Measurements from ENCODE around the gene VMA21.

Gene VMA21

GRCh38 chrX:151396825-151397740 lies at the start of gene VMA21:
Gene VMA21 (plus strand): TSS chrX:151397206. CDS start chrX:151397309, 103 bp downstream.
- peak; percentile 85 to 86 for DNase-seq

- DNase-seq, result no peak
These were observed 37.7 kb upstream of the VMA21 start for GRCh38 chrX:151359341-151359740.

DNA sequence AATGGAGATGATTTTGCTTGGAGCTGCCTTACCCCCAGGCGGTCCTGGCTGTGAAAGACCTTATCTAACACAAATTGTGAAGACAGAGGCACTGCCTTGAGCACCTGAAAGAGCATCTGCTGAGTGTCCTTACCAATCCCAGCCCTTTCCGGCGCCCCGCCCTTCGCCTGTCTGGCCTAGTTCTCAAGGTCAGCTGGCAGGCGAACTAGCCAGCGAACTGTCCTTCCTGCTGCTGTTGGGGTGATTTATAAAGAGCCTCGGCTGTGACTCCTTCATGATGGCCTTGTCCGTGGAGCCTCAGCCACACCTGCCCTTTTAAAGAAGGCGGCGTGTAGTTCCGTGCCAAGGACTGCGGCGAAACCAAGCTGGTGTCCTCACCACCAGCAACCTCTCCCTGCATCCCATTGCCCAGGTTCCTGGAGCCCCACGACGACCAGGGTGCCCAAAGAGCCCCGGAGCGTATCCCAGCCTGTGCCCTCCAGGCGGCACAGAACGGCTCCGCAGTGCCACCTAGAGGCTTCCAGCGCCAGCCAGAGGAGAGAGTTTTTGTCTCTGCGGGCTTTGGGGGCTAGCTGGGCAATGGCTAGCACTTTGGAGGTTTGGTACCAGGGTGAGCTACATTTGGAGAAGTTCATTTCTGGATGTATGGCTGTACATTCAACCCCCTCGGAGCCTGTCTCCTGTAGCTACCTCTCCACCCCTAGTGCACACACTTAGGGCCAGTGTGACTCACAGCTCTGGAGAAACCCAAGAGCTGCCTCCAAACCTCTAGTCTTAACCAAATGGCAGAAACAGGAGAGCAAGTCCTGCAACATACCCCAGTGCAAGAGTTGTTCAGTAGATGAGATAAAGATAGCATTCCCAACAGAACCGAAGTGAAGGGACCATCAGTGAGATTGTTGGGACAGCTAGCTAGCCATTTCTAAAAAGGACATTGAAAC lies 36.8 kb upstream of the VMA21 start:
- peak in 1 of 2 donors; percentile 25 for DNase-seq

GRCh38 chrX:151363316-151363715 lies 33.7 kb upstream of the VMA21 start:
- no peak for DNase-seq

GRCh38 chrX:151365579-151365978 lies 31.4 kb upstream of the VMA21 start:
- DNase-seq, result no peak

GRCh38 chrX:151370906-151371305 lies 26.1 kb upstream of the VMA21 start:
- DNase-seq, result no peak

DNA sequence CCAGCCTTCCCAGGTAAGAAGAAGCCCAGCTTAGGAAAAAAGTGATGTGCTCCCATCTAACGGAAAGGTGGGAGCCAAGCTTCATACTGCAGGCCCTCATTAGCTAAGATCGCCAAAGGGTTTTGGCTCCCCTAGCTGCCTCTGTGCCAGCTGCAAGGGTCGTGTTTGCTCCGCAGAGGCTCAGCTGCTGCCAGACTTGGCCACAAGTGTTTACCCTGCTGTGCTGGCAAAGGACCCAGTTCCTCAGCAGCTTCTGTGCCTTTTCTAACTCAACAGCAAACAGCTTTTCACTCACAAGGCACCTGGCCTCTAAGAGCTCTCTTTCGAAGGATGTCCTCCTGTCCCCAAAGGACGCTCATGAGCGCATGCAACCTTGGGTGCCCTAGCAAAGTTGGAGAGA lies 12.2 kb upstream of the VMA21 start:
- no peak for DNase-seq

DNA sequence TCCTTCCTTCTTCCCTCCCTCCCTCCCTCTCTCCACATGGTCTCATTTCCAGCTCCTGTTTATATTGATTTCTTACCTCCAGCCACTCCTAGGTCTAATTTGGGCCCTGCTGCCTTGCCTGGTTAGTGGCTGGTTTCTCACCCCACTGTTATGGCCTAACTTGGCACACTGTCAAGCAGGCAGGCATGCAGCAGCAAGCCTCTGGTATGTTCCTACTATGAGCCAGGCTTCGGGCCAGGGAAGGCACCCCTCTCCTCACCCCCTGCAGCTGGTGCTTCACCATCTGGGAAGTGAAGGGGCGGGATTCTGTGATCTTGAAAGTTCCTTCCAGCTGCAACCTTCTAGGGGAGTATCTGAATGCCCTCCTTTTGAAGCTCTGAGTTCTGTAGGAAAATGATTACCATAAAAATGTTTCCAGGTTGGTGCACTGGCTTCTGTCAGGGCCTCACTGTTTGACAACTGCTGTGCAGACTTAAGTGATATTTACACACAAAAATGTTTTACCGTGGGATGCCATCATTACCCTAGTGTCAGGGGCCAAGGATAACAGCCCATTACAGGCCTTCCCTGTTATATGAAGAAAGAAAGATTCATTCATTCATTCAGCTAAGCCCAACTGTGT lies 10.1 kb upstream of the VMA21 start:
- DNase-seq, result no peak

DNA sequence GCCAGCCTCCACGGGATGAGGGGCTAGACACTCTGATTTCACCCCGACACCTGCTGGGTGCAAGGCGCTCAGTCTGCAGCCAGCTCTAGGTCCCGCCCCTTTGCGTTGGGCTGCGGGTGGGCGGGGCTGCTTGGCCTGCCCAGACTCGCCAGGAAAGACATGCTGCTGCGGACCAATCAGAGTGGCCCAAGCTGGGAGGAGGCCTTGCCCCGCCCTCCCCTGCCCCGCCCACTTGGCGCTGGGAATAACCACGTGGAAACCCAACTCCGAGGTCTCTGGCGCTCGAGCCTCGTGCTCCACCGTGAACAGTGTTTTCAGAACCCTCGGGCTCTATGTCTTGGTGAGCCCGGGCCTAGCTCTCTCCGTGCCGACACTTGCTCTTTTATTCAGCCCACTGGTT lies 5.3 kb upstream of the VMA21 start:
- DNase-seq, result no peak

DNA sequence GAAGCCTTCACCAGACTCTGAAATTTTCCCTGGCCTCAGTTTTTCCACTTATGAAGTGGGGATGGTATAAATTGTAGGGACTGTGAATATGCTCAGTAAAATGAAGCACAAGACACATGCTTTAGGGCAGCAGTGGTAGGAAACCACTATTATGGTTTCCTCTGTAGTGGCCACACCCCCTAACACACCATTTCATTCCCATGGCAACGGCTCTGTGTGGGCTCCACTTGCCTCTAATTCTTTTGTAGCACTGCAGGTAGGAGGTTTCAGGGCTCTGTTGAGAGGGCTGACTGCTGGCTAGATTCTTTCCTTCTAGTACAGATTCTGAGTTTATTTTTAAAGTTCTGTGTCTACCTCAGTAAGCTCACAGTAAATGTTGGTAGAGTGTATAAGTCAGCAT lies 3.5 kb upstream of the VMA21 start:
- peak; percentile 84 to 87 for DNase-seq

DNA sequence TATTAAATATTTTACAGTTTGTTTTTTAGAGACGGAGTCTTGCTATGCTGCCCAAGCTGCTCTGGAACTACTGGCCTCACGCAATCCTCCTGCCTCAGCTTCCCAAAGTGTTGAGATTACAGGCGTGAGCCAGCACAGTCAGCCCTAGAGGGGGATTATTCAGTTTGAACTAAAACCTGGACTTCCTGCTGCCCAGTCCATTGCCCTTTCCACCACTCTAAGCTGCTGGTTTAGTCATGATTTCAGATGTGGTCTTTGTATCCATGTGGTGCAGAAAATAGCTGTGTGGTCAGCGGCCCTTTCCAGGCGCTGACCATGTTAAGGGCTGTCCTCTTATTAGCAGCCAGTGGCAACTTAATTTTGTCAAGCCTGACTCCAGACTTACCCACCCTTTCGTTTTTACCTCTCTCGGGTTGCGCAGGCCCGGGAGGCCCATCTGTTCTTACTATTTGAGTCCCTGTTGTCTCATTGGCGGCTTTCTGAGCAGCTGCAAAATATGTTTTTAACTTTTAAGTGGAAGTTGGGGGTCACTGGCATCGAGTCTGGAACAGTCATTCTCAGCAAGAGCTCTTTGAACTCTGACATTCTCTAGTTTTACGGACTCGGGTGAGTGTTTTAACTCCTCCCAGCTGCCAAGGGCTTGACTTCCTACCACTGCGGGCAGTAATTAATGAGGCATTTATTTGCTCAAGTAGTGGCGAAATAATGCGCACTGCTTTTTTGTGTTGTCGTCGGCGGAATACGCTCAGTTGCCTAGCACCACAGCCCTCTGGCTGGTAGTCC lies 773 bp upstream of the VMA21 start:
- peak; percentile 41 to 54 for DNase-seq

- peak in 1 of 2 donors; percentile 13 for DNase-seq
These were observed 700 bp downstream of the VMA21 start for GRCh38 chrX:151397741-151398070.

- DNase-seq, result no peak
These were observed 1.3 kb downstream of the VMA21 start for GRCh38 chrX:151398346-151398745.

GRCh38 chrX:151402719-151403390 lies 5.8 kb downstream of the VMA21 start:
- no peak for DNase-seq

DNA sequence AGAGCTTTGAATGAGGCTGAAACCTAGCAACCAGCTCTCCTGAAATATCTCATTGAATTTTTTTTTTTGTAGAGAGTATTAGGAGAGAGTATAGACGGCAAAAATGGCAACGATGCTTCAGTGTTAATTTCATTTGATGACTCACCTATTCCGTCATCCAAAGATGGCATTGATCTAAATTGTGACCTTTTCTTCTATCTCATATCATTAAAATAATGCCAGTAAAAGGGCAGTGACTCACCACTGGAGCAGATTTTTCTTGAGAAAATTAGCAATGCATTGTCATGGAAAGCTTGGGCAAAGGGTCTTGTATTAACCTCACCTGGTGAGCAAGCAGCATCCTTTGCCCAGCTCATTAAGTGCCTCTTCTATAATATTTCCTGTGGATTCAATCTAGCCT lies 19.6 kb downstream of the VMA21 start:
- DNase-seq, result no peak

GRCh38 chrX:151419782-151420181 lies 22.8 kb downstream of the VMA21 start:
- DNase-seq, result no peak

- DNase-seq, result no peak
These were observed 27.5 kb downstream of the VMA21 start for GRCh38 chrX:151424505-151424904.

DNA sequence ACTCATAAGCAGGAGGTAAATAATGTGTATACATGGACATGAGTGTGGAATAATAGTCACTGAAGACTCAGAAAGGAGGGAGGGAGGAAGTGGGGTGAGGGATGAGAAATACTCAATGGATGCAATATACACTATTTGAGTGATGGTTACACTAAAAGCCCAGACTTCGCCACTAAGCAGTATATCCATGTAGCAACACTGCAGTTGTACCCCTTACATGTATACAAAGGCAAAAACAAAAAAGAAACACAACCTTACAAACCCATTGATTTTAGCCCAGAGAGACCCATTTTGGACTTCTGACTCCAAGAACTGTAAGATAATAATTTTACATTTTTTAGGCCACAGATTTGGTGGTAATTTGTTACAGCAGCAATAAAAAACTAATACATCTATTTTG lies 51.5 kb downstream of the VMA21 start:
- DNase-seq, result no peak

GRCh38 chrX:151458824-151459223 lies 61.8 kb downstream of the VMA21 start:
- DNase-seq, result no peak
